Suppressor macrophage (primary cell): ENCODE measurements around the gene RPL36AL.

Experiments used
- DNase-seq, 4 experiments: peaks; one replicate each; pipeline ENCODE4 v3.0.0-alpha.2; 2020 to 2022

RPL36AL gene

DNA sequence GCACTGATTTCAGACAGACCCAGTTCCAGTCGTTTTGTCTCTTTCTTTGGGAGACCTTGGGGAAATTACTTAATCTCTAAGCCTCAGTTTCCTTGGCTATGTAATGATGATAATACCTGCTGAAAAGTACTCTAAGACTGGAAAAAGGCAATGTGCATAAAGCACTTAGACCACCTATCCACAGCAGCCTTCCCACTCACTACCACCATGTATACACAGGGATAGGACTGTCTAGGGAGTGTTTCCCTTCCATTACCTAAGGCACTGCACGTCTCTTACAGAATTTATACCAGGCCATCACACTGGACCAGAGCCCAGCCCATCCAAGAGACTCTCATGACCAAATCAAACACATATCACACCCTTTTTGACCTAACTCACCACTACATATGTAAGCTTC lies 40.6 kb downstream of the RPL36AL start:
- DNase-seq: no peak

DNA sequence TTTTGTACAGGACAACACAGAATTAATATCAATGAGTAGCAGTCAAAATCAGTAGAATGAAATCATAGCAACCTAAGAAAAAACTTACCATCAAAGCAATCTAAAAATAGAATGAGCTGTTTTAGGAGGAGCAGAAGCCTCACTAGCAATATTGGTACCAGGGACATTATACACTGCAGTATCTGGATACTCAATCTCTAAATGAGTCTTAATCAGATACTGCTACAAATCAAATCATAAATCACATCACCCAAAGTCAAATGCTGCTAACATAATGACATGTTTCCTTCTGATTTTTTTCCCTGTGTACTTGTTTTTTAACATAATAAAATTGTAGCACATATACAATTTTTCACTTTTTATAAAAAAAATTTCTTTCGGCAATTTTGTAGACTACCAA lies 42.3 kb downstream of the RPL36AL start:
- DNase-seq: no peak

DNA sequence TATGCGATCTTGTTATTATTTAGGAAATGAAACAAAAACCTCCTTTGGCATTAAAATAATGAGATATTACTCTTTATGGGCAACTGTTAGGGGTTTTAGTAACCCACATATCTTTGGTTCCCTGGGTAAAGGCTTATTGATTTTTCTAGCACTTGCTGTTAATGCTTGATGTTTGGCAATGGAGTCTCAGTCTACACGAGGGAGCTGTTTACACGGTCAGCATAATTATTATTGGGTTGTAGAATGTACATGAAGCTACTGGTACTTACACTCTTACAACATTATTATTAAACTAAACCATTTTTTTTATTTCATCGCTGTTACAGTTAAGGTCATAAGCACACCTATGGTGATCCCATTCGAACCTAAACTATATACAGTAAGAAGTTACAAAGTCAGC lies 46.4 kb downstream of the RPL36AL start:
- no peak for DNase-seq

GRCh38 chr14:49569281-49569680 lies 51.1 kb downstream of the RPL36AL start:
- DNase-seq: no peak
